Measurements from ENCODE around the gene ARAP1.

- no peak for TF ChIP-seq POLR2A (IDR thresholded peaks at IDR 0.05)
- TF ChIP-seq CTCF (IDR thresholded peaks at IDR 0.05) = no peak
Measured at GRCh38 chr11:72762641-72763304, 10.6 kb upstream of the ARAP1 start.
